Mesendoderm (in vitro differentiated cells): Measurements from ENCODE around the gene PNMA8B.
"Not testable (repeated sequence)": the region's sequence is repeated elsewhere in the genome, so short reads cannot be mapped to it uniquely, and the experiment has no call there.

Experiments used
- DNase-seq: peaks from one replicate; pipeline ENCODE4 v3.0.0; 2013
- H2AK5ac ChIP-seq: 2 replicates; pipeline ENCODE4 v1.6.1; 2013; ENCODE audit warnings: low read length, inconsistent platforms
- H2BK120ac ChIP-seq: 2 replicates; pipeline ENCODE4 v1.6.1; 2013; ENCODE audit warnings: low read depth, mild to moderate bottlenecking, low read length, moderate library complexity, mixed read lengths
- H2BK15ac ChIP-seq: replicated peaks from 2 replicates; pipeline ENCODE4 v1.6.1; 2013; ENCODE audit warnings: low read depth, mild to moderate bottlenecking, moderate library complexity
- H2BK5ac ChIP-seq: 2 replicates; pipeline ENCODE4 v1.6.1; 2013; ENCODE audit warnings: low read length, inconsistent platforms
- H3K18ac ChIP-seq: 2 replicates; pipeline ENCODE4 v1.6.1; 2013; ENCODE audit warnings: mild to moderate bottlenecking, low read length, mixed read lengths
- H3K23ac ChIP-seq: one replicate; pipeline ENCODE4 v1.6.1; 2013; ENCODE audit warnings: low read length
- H3K27ac ChIP-seq: 2 replicates; pipeline ENCODE4 v1.5.1; 2013; ENCODE audit warnings: low read depth, mild to moderate bottlenecking, inconsistent platforms, low read length, moderate library complexity
- H3K27me3 ChIP-seq: 2 replicates; pipeline ENCODE4 v1.6.1; 2013; ENCODE audit warnings: low read length, control low read depth, mild to moderate bottlenecking, inconsistent platforms; ENCODE audit not compliant: insufficient read depth, poor library complexity
- H3K36me3 ChIP-seq: 2 replicates; pipeline ENCODE4 v1.6.1; 2013; ENCODE audit warnings: low read length, inconsistent platforms; ENCODE audit not compliant: control insufficient read depth, insufficient read depth
- H3K4ac ChIP-seq: one replicate; pipeline ENCODE4 v1.6.1; 2013; ENCODE audit warnings: low read depth, mild to moderate bottlenecking, low read length, moderate library complexity
- H3K4me1 ChIP-seq: 2 replicates; pipeline ENCODE4 v1.6.1; 2013; ENCODE audit warnings: low read depth, low read length, inconsistent platforms; ENCODE audit not compliant: control insufficient read depth
- H3K4me2 ChIP-seq: 2 replicates; pipeline ENCODE4 v1.6.1; 2013; ENCODE audit warnings: low read length
- H3K4me3 ChIP-seq: 2 replicates; pipeline ENCODE4 v1.5.1; 2013; ENCODE audit warnings: mild to moderate bottlenecking, low read length
- H3K56ac ChIP-seq: one replicate; pipeline ENCODE4 v1.6.1; 2013; ENCODE audit warnings: low read length
- H3K79me1 ChIP-seq: 2 replicates; pipeline ENCODE4 v1.6.1; 2013; ENCODE audit warnings: low read length, inconsistent platforms
- H3K79me2 ChIP-seq: 2 replicates; pipeline ENCODE4 v1.6.1; 2013; ENCODE audit warnings: mild to moderate bottlenecking, low read length; ENCODE audit not compliant: control insufficient read depth, insufficient read depth
- H3K9ac ChIP-seq: 2 replicates; pipeline ENCODE4 v1.6.1; 2013; ENCODE audit warnings: low read length, inconsistent platforms
- H4K5ac ChIP-seq: one replicate; pipeline ENCODE4 v1.6.1; 2013; ENCODE audit warnings: low read length
- H4K8ac ChIP-seq: one replicate; pipeline ENCODE4 v1.6.1; 2013; ENCODE audit warnings: low read depth, mild to moderate bottlenecking, control low read depth, low read length, moderate library complexity
- WGBS: extraction: QIAGEN DNeasy Blood & Tissue Kit; methylation state at CpG from one replicate; pipeline ENCODE4 v1.1.7; 2013; ENCODE audit warnings: low lambda C conversion rate, missing lambda C conversion rate; ENCODE audit not compliant: insufficient coverage; ENCODE audit errors: extremely low coverage; 5-methylcytosine and 5-hydroxymethylcytosine counted together

PNMA8B gene

GRCh38 chr19:46526801-46527200, 31.1 kb upstream of the PNMA8B start:
- no CpG with 5 or more reads among the region's 18 CpGs for WGBS
- not testable (repeated sequence) for H4K8ac ChIP-seq, H3K36me3 ChIP-seq

GRCh38 chr19:46524308-46524707, 28.6 kb upstream of the PNMA8B start:
- Histone ChIP-seq H3K36me3 (no peaks in the 10 kb centered on the region), H3K23ac (no peak overlapping the region), H3K4ac (no peak overlapping the region), H3K79me2 (no peaks in the 10 kb centered on the region), H3K79me1 (no peaks in the 10 kb centered on the region), H3K4me1 (no peaks in the 10 kb centered on the region), H3K4me3 (no peak overlapping the region), H2AK5ac (no peak overlapping the region), H3K56ac (no peak overlapping the region), H2BK15ac (no peak overlapping the region), H3K9ac (no peak overlapping the region), H4K5ac (no peak overlapping the region), H3K27ac (no peak overlapping the region), H3K4me2 (no peak overlapping the region), H3K27me3 (no peaks in the 10 kb centered on the region), H2BK5ac (no peak overlapping the region), H2BK120ac (no peak overlapping the region), H4K8ac (no peak overlapping the region), H3K18ac (no peak overlapping the region)
- DNase-seq: no peak
- WGBS: no CpG with 5 or more reads among the region's 2 CpGs

More at GRCh38 chr19:46526801-46527200, 31.1 kb upstream of the PNMA8B start:
- not testable (repeated sequence) for H3K4me3 ChIP-seq, DNase-seq, H3K56ac ChIP-seq, H3K79me1 ChIP-seq, H3K27me3 ChIP-seq, H2BK15ac ChIP-seq, H3K4me2 ChIP-seq, H2BK5ac ChIP-seq, H3K79me2 ChIP-seq, H3K4me1 ChIP-seq, H4K5ac ChIP-seq, H3K9ac ChIP-seq, H3K4ac ChIP-seq, H3K27ac ChIP-seq, H2AK5ac ChIP-seq, H3K18ac ChIP-seq, H2BK120ac ChIP-seq, H3K23ac ChIP-seq

- H3K18ac ChIP-seq, H3K79me1 ChIP-seq, H3K23ac ChIP-seq, H3K36me3 ChIP-seq, H2BK15ac ChIP-seq, H3K4me3 ChIP-seq, H3K4me1 ChIP-seq, H3K4ac ChIP-seq, H4K5ac ChIP-seq, H2BK5ac ChIP-seq, H2AK5ac ChIP-seq, H3K27ac ChIP-seq, H3K56ac ChIP-seq, H3K4me2 ChIP-seq, H4K8ac ChIP-seq, H3K79me2 ChIP-seq, H3K9ac ChIP-seq, H2BK120ac ChIP-seq, H3K27me3 ChIP-seq, DNase-seq: not testable (repeated sequence)
- no CpG with 5 or more reads among the region's 4 CpGs for WGBS
These were observed 27.3 kb upstream of the PNMA8B start for GRCh38 chr19:46522988-46523387.

GRCh38 chr19:46521241-46521868, 25.7 kb upstream of the PNMA8B start:
- no peak overlapping the region for H2AK5ac ChIP-seq
- no peaks in the 10 kb centered on the region for H3K4me1 ChIP-seq
- H3K18ac ChIP-seq: no peak overlapping the region
- H2BK120ac ChIP-seq: no peak overlapping the region
- no peaks in the 10 kb centered on the region for H3K79me1 ChIP-seq
- H4K8ac ChIP-seq: no peak overlapping the region
- H3K4ac ChIP-seq: no peak overlapping the region
- no peak overlapping the region for H3K56ac ChIP-seq
- H3K79me2 ChIP-seq: no peaks in the 10 kb centered on the region
- DNase-seq: no peak
- no peak overlapping the region for H3K4me2 ChIP-seq
- H2BK5ac ChIP-seq: no peak overlapping the region
- no peak overlapping the region for H2BK15ac ChIP-seq
- H3K9ac ChIP-seq: no peak overlapping the region
- no peak overlapping the region for H3K4me3 ChIP-seq
- H3K23ac ChIP-seq: no peak overlapping the region
- H3K36me3 ChIP-seq: no peaks in the 10 kb centered on the region
- no CpG with 5 or more reads among the region's 14 CpGs for WGBS
- no peak overlapping the region for H4K5ac ChIP-seq
- H3K27me3 ChIP-seq: no peaks in the 10 kb centered on the region
- H3K27ac ChIP-seq: no peak overlapping the region

- H3K23ac ChIP-seq: no peak overlapping the region
- WGBS: no CpG with 5 or more reads among the region's 6 CpGs
These were observed 24.9 kb upstream of the PNMA8B start for GRCh38 chr19:46520616-46521015.

GRCh38 chr19:46517471-46517870, 21.8 kb upstream of the PNMA8B start:
- no peak overlapping the region for H3K4ac ChIP-seq
- no peak overlapping the region for H2BK15ac ChIP-seq
- no peaks in the 10 kb centered on the region for H3K4me1 ChIP-seq
- H2BK5ac ChIP-seq: no peak overlapping the region
- no peak overlapping the region for H3K56ac ChIP-seq
- H3K79me1 ChIP-seq: no peaks in the 10 kb centered on the region
- H3K23ac ChIP-seq: no peak overlapping the region
- H3K9ac ChIP-seq: no peak overlapping the region
- H4K8ac ChIP-seq: no peak overlapping the region
- no peak overlapping the region for H3K27ac ChIP-seq
- H2AK5ac ChIP-seq: no peak overlapping the region
- no peak overlapping the region for H4K5ac ChIP-seq
- DNase-seq: no peak
- H3K36me3 ChIP-seq: no peaks in the 10 kb centered on the region
- no CpG with 5 or more reads among the region's 6 CpGs for whole genome bisulfite sequencing
- H3K4me2 ChIP-seq: no peak overlapping the region
- no peak overlapping the region for H3K18ac ChIP-seq
- no peak overlapping the region for H2BK120ac ChIP-seq
- H3K79me2 ChIP-seq: no peaks in the 10 kb centered on the region
- H3K27me3 ChIP-seq: no peaks in the 10 kb centered on the region
- H3K4me3 ChIP-seq: no peak overlapping the region

More at GRCh38 chr19:46520616-46521015, 24.9 kb upstream of the PNMA8B start:
- no peak overlapping the region for H3K4ac ChIP-seq
- H3K4me1 ChIP-seq: no peaks in the 10 kb centered on the region
- H4K5ac ChIP-seq: no peak overlapping the region
- no peaks in the 10 kb centered on the region for H3K36me3 ChIP-seq
- H3K27ac ChIP-seq: no peak overlapping the region
- no peak overlapping the region for H2BK5ac ChIP-seq
- no peak overlapping the region for H2BK15ac ChIP-seq
- no peak overlapping the region for H2AK5ac ChIP-seq
- DNase-seq: peak; percentile 67
- no peak overlapping the region for H3K56ac ChIP-seq
- no peak overlapping the region for H3K4me3 ChIP-seq
- no peak overlapping the region for H4K8ac ChIP-seq
- no peaks in the 10 kb centered on the region for H3K27me3 ChIP-seq
- no peaks in the 10 kb centered on the region for H3K79me2 ChIP-seq
- H3K18ac ChIP-seq: no peak overlapping the region
- H3K4me2 ChIP-seq: no peak overlapping the region
- no peak overlapping the region for H2BK120ac ChIP-seq
- no peak overlapping the region for H3K9ac ChIP-seq
- H3K79me1 ChIP-seq: no peaks in the 10 kb centered on the region
